ENCODE measurements around the gene RERE. TPM values are rescaled to one million over a fixed set of nuclear protein-coding genes. Genes with fewer than 3 reads are reported as not detected.

The RERE gene
- total RNA-seq, 1 experiment from 2014 or later, result 161 TPM

- CTCF ChIA-PET, result interaction anchor here (1.0 to 1.3 kb wide), 2 partner anchors 40 to 452 kb away, joined by 3 to 4 read pairs; no protein-coding TSS in a partner anchor
- H3K27ac Mint-ChIP-seq, result peak overlapping the region; percentile 89; the same call in 1 of the 2 replicates
- H3K4me3 Mint-ChIP-seq, result no peak overlapping the region
- no peaks in the 10 kb centered on the region for H3K9me3 Mint-ChIP-seq
- H3K36me3 Mint-ChIP-seq, result no peaks in the 10 kb centered on the region
- TF ChIP-seq PREB (CRISPR knock-in tag; IDR thresholded peaks at IDR 0.05; ENCODE audit: borderline replicate concordance) (no peak), ZNF138 (CRISPR knock-in tag; conservative IDR thresholded peaks at IDR 0.05) (no peak), CBFB (CRISPR knock-in tag; IDR thresholded peaks at IDR 0.05; ENCODE audit: low read depth) (no peak), NFATC4 (CRISPR knock-in tag; IDR thresholded peaks at IDR 0.05) (no peak), TCF7 (CRISPR knock-in tag; IDR thresholded peaks at IDR 0.05; ENCODE audit: low read depth) (no peak), E2F4 (CRISPR knock-in tag; IDR thresholded peaks at IDR 0.05; ENCODE audit: borderline replicate concordance, low read depth) (no peak), ATF3 (CRISPR knock-in tag; conservative IDR thresholded peaks at IDR 0.05) (no peak), TP53 (CRISPR knock-in tag; IDR thresholded peaks at IDR 0.05) (no peak)
- TF ChIP-seq, protein P1, sequence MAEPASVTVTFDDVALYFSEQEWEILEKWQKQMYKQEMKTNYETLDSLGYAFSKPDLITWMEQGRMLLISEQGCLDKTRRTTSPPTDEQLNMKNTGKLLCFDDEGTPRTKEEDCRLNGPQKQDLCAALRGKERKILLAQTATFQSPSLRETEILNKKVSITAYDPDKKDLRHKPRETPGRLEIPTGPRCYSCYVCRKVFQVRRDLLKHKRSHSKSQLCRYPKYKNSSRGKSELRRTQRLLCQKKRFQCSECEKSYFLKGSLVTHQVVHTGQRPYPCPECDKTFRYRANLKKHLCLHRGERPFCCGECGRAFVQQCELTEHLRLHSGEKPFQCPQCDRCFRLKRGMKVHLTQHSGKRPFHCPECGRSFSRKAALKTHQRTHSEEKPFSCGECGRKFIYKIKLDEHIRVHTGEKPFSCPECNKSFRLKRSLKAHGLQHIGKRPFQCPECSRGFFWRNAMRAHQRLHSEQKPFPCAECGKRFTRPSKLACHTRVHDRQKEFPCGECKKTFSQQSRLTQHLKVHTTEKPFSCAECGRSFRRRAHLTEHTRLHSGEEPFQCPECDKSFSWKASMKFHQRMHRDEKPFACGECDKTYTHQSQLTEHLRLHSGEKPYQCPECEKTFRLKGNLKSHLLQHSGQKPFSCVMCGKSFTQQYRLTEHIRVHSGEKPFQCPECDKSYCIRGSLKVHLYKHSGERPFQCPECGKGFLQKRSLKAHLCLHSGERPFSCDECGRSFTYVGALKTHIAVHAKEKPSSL (CRISPR knock-in tag; conservative IDR thresholded peaks at IDR 0.05), result no peak
- ATAC-seq (no peak), DNase-seq (ENCODE audit: low spot score) (no peak)
- POLR2A ChIA-PET, result no interaction called here
- no peaks in the 10 kb centered on the region for H3K27me3 Mint-ChIP-seq (ENCODE audit: low read depth)
- H3K4me1 Mint-ChIP-seq, result peaks cover 51% of the 10 kb centered on the region
Observed at GRCh38 chr1:8427493-8427892, 389.9 kb downstream of the RERE start.

DNA sequence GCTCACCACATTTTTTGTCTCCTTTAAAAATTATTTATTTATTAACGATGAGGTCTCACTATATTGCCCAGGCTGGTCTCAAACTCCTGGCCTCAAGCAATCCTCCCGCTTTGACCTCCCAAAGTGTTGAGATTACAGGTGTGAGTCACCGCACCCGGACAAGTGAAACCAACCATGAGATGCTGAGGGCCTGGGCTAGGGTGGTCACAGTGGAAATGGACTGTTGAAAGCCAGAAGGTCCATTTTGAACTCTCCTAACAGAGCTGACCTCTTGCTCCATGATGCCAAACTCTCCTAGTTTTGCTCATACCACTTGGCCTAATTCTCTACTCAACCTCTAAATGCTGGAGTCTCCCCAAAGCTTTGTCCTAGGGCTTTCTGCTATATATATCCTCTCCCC is 390.4 kb downstream of the RERE start:
- H3K4me3 Mint-ChIP-seq, result no peak overlapping the region
- peaks cover 46% of the 10 kb centered on the region for H3K4me1 Mint-ChIP-seq
- H3K36me3 Mint-ChIP-seq, result no peaks in the 10 kb centered on the region
- ChIA-PET CTCF (interaction anchor here (1.0 to 1.3 kb wide), 2 partner anchors 40 to 452 kb away, joined by 3 to 4 read pairs; no protein-coding TSS in a partner anchor), POLR2A (no interaction called here)
- no peak for ATAC-seq
- no peaks in the 10 kb centered on the region for H3K9me3 Mint-ChIP-seq
- no peak overlapping the region for H3K27ac Mint-ChIP-seq
- no peak for DNase-seq (ENCODE audit: low spot score)
- TF ChIP-seq ETV6 (CRISPR knock-in tag; IDR thresholded peaks at IDR 0.05), result no peak
- TF ChIP-seq PRRX2 (CRISPR knock-in tag; IDR thresholded peaks at IDR 0.05), result no peak
- H3K27me3 Mint-ChIP-seq (ENCODE audit: low read depth), result no peaks in the 10 kb centered on the region

GRCh38 chr1:8425781-8426161 is 391.7 kb downstream of the RERE start:
- Mint-ChIP-seq H3K27ac (peak overlapping the region; percentile 96), H3K27me3 (ENCODE audit: low read depth) (no peaks in the 10 kb centered on the region), H3K9me3 (no peaks in the 10 kb centered on the region), H3K36me3 (no peaks in the 10 kb centered on the region), H3K4me3 (no peak overlapping the region), H3K4me1 (peaks cover 35% of the 10 kb centered on the region)
- ATAC-seq, result no peak
- CTCF ChIA-PET, result interaction anchor here (1.3 to 1.9 kb wide), 2 partner anchors 52 to 451 kb away, joined by 5 to 6 read pairs; no protein-coding TSS in a partner anchor
- no peak for DNase-seq (ENCODE audit: low spot score)
- POLR2A ChIA-PET, result no interaction called here
- no peak for TF ChIP-seq MLX (CRISPR knock-in tag; IDR thresholded peaks at IDR 0.05)
- TF ChIP-seq ZNF671 (CRISPR knock-in tag; IDR thresholded peaks at IDR 0.05), result no peak
- no peak for TF ChIP-seq NFATC4 (CRISPR knock-in tag; IDR thresholded peaks at IDR 0.05)
- no peak for TF ChIP-seq KAT7 (CRISPR knock-in tag; IDR thresholded peaks at IDR 0.05; ENCODE audit: borderline replicate concordance)
- no peak for TF ChIP-seq GABPB1 (CRISPR knock-in tag; IDR thresholded peaks at IDR 0.05)
- TF ChIP-seq, protein P2, sequence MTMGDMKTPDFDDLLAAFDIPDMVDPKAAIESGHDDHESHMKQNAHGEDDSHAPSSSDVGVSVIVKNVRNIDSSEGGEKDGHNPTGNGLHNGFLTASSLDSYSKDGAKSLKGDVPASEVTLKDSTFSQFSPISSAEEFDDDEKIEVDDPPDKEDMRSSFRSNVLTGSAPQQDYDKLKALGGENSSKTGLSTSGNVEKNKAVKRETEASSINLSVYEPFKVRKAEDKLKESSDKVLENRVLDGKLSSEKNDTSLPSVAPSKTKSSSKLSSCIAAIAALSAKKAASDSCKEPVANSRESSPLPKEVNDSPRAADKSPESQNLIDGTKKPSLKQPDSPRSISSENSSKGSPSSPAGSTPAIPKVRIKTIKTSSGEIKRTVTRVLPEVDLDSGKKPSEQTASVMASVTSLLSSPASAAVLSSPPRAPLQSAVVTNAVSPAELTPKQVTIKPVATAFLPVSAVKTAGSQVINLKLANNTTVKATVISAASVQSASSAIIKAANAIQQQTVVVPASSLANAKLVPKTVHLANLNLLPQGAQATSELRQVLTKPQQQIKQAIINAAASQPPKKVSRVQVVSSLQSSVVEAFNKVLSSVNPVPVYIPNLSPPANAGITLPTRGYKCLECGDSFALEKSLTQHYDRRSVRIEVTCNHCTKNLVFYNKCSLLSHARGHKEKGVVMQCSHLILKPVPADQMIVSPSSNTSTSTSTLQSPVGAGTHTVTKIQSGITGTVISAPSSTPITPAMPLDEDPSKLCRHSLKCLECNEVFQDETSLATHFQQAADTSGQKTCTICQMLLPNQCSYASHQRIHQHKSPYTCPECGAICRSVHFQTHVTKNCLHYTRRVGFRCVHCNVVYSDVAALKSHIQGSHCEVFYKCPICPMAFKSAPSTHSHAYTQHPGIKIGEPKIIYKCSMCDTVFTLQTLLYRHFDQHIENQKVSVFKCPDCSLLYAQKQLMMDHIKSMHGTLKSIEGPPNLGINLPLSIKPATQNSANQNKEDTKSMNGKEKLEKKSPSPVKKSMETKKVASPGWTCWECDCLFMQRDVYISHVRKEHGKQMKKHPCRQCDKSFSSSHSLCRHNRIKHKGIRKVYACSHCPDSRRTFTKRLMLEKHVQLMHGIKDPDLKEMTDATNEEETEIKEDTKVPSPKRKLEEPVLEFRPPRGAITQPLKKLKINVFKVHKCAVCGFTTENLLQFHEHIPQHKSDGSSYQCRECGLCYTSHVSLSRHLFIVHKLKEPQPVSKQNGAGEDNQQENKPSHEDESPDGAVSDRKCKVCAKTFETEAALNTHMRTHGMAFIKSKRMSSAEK (CRISPR knock-in tag; IDR thresholded peaks at IDR 0.05; ENCODE audit: borderline replicate concordance), result no peak
- TF ChIP-seq OVOL2 (CRISPR knock-in tag; IDR thresholded peaks at IDR 0.05; ENCODE audit: borderline replicate concordance), result no peak
- TF ChIP-seq CREB1 (CRISPR knock-in tag; IDR thresholded peaks at IDR 0.05), result no peak
- no peak for TF ChIP-seq CREM (CRISPR knock-in tag; IDR thresholded peaks at IDR 0.05)
- TF ChIP-seq ZNF219 (CRISPR knock-in tag; IDR thresholded peaks at IDR 0.05; ENCODE audit: borderline replicate concordance), result no peak
- no peak for TF ChIP-seq ATF6 (CRISPR knock-in tag; IDR thresholded peaks at IDR 0.05)

Measured in WTC11 (cell line).